HG02973 (cell line): ENCODE results near the gene HTRA2.

ENCODE experiments used
- ATAC-seq: cut with Tn5 transposase; IDR thresholded peaks from one replicate; pipeline ENCODE4 v1.9.1; 2021; ENCODE audit warnings: moderate library complexity; ENCODE audit not compliant: unreplicated experiment

HTRA2 gene

GRCh38 chr2:74538881-74539339 is 9.2 kb downstream of the HTRA2 start:
- ATAC-seq = no peak

DNA sequence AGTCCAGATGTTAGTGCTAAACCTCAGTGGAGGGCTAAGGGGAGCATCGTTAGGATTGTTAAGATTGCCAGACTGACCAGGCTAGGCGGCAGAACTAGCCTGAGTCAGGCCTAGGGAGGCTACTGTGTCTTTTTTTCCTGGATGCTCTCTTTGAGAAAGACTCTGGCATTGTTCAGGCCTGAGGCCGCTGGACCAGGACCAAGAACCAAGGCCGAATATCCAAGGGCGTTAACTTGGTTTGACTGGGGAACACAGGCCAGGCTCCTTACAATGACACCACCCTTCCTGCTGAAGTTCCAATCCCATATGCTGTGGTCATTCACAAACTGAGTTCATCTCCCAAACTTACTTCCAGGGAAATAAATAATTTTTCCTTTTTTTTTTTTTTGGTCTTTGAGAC is 10.6 kb downstream of the HTRA2 start:
- no peak for ATAC-seq

GRCh38 chr2:74542978-74543377 is 13.2 kb downstream of the HTRA2 start:
- ATAC-seq = no peak

DNA sequence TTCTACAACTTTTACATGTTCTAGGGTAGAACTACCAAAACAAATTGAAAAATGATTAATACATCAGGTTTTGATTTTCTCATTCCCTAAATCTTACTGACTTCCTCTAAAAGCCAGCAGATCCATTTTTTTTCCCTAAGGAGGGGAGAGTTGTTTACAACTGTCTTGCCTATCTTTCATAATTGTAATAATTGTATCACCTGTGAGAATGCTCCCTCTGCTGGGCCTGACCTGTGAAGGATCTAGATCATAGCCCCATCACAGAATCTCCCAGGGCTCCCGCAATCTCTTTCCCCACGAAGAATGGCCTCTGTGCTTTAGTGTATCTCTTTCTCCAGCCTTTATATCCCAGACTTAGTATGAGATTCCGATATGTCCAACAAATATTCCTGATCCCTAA is 14.9 kb downstream of the HTRA2 start:
- no peak for ATAC-seq

DNA sequence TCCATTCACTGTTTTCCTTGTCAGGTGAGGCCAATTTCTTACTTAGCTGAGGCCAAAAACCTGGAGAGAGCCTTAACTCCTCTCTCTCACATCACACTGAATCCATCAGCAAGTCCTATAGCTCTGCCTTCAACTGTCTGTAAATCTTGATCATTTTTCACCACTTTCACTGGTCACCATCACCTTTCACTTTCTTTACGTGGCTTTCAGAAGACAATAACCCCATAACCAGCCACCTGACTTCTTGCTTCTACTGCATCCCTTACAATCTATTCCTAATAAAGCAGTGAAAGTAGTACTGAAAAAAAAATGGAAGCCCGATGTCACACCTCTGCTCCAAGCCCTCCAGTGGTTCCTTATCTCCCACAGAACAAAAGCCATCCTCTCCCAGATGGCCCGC is 16.3 kb downstream of the HTRA2 start:
- no peak for ATAC-seq

GRCh38 chr2:74548285-74548899 is 18.7 kb downstream of the HTRA2 start:
- ATAC-seq = no peak

DNA sequence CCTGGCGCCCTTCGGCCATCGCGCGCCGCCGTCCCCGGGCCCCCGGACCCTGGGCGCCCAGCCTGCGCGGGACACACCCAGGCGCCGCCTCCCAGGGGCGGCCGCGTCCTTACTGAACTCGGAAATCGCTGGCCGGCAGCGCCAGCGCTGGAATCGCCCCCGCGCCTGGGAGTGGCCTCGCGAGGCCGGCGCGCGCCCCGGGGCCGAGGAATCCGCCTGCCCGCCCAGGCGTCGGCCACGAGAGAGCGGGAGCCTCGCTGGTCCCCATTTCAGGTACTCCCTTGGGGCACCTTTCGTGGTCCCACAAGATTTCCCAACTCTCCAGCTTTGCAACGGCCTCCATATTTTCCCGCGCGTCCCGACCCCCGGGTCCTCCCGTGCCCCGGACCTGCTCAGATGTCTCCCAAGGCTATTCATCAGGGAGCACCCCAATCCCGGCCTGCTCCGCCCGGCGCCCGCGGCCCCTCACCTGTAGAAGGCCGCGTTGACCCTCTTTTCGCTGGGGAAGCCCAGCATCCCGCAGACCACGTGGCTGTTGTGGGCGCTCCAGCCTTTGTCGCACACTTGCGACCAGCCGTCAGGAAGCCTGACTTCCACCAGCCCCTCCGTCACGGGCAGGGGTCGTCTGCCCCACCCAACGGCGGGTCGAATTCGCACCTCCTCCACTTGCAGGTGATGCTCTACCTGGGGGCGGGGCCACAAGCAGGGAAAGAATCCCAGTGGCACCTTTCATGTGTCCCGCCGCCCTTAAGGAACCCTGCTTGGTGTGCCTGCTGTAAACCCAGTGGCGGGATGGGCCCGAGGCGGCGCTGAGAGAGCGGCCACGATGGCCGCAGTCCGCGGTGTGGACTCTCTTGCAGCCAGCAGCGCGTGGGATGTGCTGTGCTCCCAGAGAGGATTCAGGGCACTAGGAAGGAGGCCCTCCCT is 19.4 kb downstream of the HTRA2 start:
- ATAC-seq = no peak

DNA sequence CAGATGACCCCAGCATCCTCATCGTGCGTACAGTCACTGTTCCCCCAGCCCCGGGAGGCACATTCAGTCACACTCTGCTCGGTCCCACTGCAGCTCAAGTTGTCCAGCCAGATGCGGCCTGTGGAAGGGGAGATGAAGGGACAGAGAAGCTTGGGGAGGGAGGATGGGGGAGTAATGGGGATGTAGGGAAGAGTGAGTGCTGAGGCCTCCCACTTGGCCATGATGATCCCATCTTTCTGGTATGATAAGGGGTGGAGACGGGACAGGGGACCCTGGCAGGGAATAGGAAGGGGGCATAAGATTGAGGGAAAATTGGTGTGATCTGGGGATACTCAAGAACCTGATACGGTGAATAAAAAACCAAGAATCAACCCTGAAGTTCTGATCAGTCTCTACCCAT is 20.5 kb downstream of the HTRA2 start:
- ATAC-seq = no peak

DNA sequence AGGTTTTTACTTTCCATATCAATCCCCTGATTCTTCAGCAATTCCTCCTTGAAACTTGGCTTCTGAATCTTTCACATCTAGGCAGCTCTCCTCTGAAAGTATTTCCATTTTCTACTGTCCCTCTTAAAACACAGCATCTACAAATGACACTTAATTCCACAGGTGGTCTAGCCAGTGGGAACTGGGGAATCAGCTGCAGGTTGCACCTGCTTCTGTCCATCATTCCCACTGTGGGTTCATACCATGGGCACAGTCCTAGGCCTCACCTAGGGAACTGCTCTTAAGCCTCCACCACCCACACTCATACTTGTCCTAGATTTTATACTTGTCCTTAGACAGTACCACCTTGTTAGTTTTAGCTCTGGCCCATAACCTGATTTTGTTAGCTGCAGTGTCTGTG is 21.8 kb downstream of the HTRA2 start:
- ATAC-seq = no peak

- no peak for ATAC-seq
Measured at GRCh38 chr2:74551942-74552913, 22.5 kb downstream of the HTRA2 start.

DNA sequence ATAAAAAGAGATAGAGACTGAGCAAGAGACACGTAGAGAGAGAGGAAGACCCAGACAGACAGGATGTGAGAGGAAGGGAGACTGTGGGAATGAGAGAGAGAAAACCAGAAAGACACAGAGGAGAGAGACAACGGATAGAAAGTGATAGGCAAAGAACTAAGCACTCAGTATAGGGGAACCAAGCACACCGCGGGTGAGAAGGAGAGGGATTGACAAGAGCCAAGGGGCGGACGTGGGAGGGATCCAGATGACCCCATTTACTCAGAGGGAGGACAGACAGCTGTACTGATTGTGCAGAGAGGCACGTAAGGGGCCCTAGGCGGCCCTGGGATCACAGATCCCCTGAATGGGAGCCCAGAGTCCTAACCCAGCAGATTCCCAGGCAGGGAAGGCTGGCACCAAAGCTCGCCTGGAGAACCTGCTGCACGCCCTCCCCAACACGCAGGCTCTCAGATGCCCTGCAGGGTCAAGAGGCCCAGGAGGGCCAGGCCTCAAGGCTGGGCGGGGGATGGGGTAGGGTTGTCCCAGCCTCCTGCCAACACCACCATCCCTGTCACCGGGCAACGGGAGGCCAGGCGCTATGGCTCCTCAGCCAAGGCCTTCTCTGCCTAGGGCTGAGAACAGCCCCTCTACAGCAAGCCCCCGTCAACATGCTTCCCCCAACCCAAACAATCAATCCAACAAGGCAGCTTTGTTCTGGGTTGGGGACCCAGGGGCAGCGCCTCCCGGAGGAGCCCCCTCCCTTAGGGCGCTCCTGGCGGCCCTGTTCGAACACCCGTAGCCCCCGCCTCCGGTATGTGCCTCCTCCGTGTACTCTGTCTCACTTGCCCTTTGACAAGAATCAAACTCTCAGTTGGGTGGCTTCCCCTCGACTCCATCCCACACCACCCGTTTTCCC is 23.4 kb downstream of the HTRA2 start:
- no peak for ATAC-seq

DNA sequence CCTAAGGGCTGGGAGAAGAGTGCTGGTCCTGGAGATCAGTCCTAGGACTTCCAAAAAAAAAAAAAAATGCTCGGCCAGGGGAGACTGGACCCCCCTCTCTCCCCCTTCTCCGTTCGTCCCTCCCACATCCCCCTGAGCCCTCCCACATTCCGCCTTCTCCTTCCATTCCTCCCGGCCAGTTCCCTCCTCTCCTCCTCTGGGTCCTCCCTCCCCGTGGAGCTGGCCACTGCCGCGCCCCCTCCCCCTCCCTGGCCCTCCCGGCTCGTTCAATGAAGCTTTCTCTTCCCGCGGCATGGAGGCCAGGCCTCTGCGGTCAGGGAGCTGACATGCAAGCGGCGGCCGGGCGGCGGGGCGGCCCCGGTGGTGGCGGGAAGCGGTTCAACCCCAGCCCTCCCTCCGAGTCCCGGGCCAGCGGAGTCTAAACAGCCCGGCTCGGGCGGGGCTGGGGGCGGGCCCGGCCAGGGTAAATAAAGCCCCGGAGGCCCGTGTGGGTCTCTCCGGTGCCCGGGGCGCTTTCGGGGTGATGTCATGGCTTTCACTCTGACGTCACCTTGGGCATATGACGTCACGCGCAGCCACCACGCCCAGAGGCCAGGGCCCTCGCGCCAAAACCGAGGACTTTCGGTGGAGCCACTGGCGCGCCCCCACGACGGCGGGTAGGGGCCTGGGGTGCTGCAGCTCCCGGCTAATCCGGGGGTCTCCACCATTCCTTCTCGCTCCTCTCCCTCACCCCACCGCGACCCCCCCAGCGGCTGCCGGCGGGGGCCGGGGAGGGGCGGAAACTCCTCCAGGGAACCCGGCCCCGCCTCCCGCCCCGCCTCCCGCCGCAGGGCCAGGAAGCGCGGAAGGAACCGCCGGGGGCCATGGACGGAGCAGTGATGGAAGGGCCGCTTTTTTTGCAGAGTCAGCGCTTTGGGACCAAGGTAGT is 24.4 kb downstream of the HTRA2 start, which contains the start of the genes DOK1 and LOXL3:
Gene DOK1, plus strand, starts transcription at position 829 of the 928 bp plus-strand sequence. Its CDS starts 35 bp downstream, at position 864.
Gene LOXL3, minus strand, starts transcription at position 51 of the 928 bp plus-strand sequence. CDS start 1,308 bp downstream, outside the sequence.
- ATAC-seq = peak; percentile 66

DNA sequence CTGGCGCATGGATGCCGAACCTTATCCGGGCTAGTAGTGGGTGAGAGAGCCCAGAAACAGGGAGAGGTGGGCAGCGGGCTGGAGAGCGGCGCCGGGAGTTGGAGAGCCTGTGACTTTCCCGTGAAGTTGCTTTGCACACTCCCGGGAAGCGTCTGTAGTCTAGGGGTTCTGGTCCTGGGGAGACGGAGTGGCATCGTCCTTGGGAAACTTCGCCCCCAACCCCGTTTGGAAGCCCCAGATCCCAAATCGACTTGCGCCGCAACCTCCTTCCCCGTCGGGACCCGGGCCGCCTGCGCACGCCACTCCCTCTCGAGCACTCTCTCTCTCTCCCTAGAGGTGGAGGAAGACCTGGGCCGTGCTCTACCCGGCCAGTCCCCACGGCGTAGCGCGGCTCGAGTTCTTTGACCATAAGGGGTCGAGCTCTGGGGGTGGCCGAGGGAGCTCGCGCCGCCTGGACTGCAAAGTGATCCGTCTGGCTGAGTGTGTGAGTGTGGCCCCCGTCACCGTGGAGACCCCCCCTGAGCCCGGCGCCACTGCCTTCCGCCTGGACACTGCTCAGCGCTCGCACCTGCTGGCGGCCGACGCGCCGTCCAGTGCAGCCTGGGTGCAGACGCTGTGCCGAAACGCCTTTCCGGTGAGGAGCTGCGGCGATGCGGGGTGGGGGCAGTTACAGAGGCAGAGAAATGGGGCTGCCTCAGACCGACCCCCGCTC is 25.2 kb downstream of the HTRA2 start:
- peak; percentile 41 for ATAC-seq

- no peak for ATAC-seq
Measured at GRCh38 chr2:74555610-74556103, 25.9 kb downstream of the HTRA2 start.

GRCh38 chr2:74556159-74556558 is 26.4 kb downstream of the HTRA2 start:
- ATAC-seq = no peak

GRCh38 chr2:74556831-74557370 is 27.2 kb downstream of the HTRA2 start:
- no peak for ATAC-seq
